GM12878 (cell line): Measurements from ENCODE around the gene ME3.

Experiments
- CTCF ChIP-seq, 3 experiments: IDR thresholded peaks in 2 of 3; conservative IDR thresholded peaks in 1 of 3; 2 replicates each; pipeline ENCODE4 v1.5.1; 2011; ENCODE audit warnings: low read depth in 3 of 3, low read length in 3 of 3, mild to moderate bottlenecking in 3 of 3, control low read depth in 2 of 3, moderate library complexity in 2 of 3, inconsistent platforms in 1 of 3, mixed read lengths in 1 of 3; ENCODE audit not compliant: control insufficient read depth in 2 of 3, insufficient read depth in 1 of 3; ENCODE audit errors: extremely low read depth in 1 of 3
- ESRRA ChIP-seq: IDR thresholded peaks from 2 replicates; pipeline ENCODE4 v1.6.1; 2012; ENCODE audit warnings: mild to moderate bottlenecking, low read length, improper control_type of control experiment
- MTA2 ChIP-seq: fragments of 450-650 bp; IDR thresholded peaks from 2 replicates; pipeline ENCODE4 v1.6.1; 2016; ENCODE audit warnings: low read depth, mild to moderate bottlenecking, moderate library complexity
- MYC ChIP-seq: IDR thresholded peaks from 2 replicates; pipeline ENCODE4 v1.6.1; 2011; ENCODE audit warnings: mild to moderate bottlenecking, low read length, moderate library complexity, inconsistent platforms; ENCODE audit not compliant: insufficient read depth, insufficient replicate concordance, insufficient read length, severe bottlenecking
- POLR2A ChIP-seq: IDR thresholded peaks from 2 replicates; pipeline ENCODE4 v1.6.1; 2011; ENCODE audit warnings: low read depth, mild to moderate bottlenecking, low read length
- POLR2AphosphoS5 ChIP-seq: IDR thresholded peaks from 2 replicates; pipeline ENCODE4 v1.6.1; 2011; ENCODE audit warnings: mild to moderate bottlenecking, low read length, inconsistent platforms
- RBBP5 ChIP-seq: fragments of 200-600 bp; sonication (generic); conservative IDR thresholded peaks from 2 replicates; pipeline ENCODE4 v1.6.1; 2016
- REST ChIP-seq: IDR thresholded peaks from 2 replicates; pipeline ENCODE4 v1.6.1; 2012; ENCODE audit warnings: mild to moderate bottlenecking, low read depth, low read length
- TAF1 ChIP-seq: IDR thresholded peaks from 2 replicates; pipeline ENCODE4 v1.6.1; 2011; ENCODE audit warnings: mild to moderate bottlenecking, low read depth, low read length, borderline replicate concordance
- ZBTB33 ChIP-seq: fragments of 450-650 bp; IDR thresholded peaks from 2 replicates; pipeline ENCODE4 v1.6.1; 2017; ENCODE audit warnings: mild to moderate bottlenecking
- ZNF207 ChIP-seq: fragments of 450-650 bp; IDR thresholded peaks from 2 replicates; pipeline ENCODE4 v1.6.1; 2014; ENCODE audit warnings: antibody characterized with exemption, mild to moderate bottlenecking, borderline replicate concordance
- ZNF274 ChIP-seq: IDR thresholded peaks from one replicate; pipeline ENCODE4 v1.8.0; 2011; ENCODE audit not compliant: insufficient read length, insufficient read depth
- TF ChIP-seq, protein P1 (sequence below): fragments of 150-350 bp; IDR thresholded peaks from 2 replicates; pipeline ENCODE4 v1.6.1; 2016; ENCODE audit warnings: low read depth, low read length
- TF ChIP-seq, protein P2 (sequence below): IDR thresholded peaks from 2 replicates; pipeline ENCODE4 v1.6.1; 2012; ENCODE audit warnings: low read depth, low read length, improper control_type of control experiment

GRCh38 chr11:86535773-86536172 lies 136.6 kb downstream of the ME3 start:
- no peak for TF ChIP-seq MTA2
- no peak for TF ChIP-seq POLR2AphosphoS5
- TF ChIP-seq CTCF (IDR thresholded peaks at IDR 0.05 in 2 of 3, conservative IDR thresholded peaks at IDR 0.05 in 1 of 3; ENCODE audit: control insufficient read depth in 2 of 3, extremely low read depth in 1 of 3, insufficient read depth in 1 of 3, low read depth in 3 of 3, low read length in 3 of 3), result no peak
- no peak for TF ChIP-seq ZBTB33
- no peak for TF ChIP-seq ZNF274
- no peak for TF ChIP-seq RBBP5
- no peak for TF ChIP-seq ESRRA
- TF ChIP-seq, protein P1, sequence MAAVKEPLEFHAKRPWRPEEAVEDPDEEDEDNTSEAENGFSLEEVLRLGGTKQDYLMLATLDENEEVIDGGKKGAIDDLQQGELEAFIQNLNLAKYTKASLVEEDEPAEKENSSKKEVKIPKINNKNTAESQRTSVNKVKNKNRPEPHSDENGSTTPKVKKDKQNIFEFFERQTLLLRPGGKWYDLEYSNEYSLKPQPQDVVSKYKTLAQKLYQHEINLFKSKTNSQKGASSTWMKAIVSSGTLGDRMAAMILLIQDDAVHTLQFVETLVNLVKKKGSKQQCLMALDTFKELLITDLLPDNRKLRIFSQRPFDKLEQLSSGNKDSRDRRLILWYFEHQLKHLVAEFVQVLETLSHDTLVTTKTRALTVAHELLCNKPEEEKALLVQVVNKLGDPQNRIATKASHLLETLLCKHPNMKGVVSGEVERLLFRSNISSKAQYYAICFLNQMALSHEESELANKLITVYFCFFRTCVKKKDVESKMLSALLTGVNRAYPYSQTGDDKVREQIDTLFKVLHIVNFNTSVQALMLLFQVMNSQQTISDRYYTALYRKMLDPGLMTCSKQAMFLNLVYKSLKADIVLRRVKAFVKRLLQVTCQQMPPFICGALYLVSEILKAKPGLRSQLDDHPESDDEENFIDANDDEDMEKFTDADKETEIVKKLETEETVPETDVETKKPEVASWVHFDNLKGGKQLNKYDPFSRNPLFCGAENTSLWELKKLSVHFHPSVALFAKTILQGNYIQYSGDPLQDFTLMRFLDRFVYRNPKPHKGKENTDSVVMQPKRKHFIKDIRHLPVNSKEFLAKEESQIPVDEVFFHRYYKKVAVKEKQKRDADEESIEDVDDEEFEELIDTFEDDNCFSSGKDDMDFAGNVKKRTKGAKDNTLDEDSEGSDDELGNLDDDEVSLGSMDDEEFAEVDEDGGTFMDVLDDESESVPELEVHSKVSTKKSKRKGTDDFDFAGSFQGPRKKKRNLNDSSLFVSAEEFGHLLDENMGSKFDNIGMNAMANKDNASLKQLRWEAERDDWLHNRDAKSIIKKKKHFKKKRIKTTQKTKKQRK, result no peak
- TF ChIP-seq POLR2A, result no peak
- TF ChIP-seq, protein P2, sequence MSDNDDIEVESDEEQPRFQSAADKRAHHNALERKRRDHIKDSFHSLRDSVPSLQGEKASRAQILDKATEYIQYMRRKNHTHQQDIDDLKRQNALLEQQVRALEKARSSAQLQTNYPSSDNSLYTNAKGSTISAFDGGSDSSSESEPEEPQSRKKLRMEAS, result no peak
- no peak for TF ChIP-seq ZNF207
- no peak for TF ChIP-seq REST
- no peak for TF ChIP-seq MYC
- TF ChIP-seq TAF1, result no peak
